A673 (cell line): ENCODE results near the gene PRKAG2.

Experiments
- CTCF ChIP-seq: fragments of 300-800, 200-600 bp; sonication (generic); conservative IDR thresholded peaks from 2 replicates; pipeline ENCODE4 v1.5.1; 2017; ENCODE audit warnings: low read depth, mild to moderate bottlenecking, antibody characterized with exemption, low read length, moderate library complexity, mixed read lengths
- EZH2 ChIP-seq: fragments of 200-600 bp; sonication (generic); IDR thresholded peaks from 2 replicates; pipeline ENCODE4 v1.6.1; 2017; ENCODE audit warnings: borderline replicate concordance, low read depth, mild to moderate bottlenecking, mixed read lengths, antibody characterized with exemption, low read length; ENCODE audit not compliant: poor library complexity, severe bottlenecking

- no peak for TF ChIP-seq CTCF
- TF ChIP-seq EZH2, result no peak
Observed at GRCh38 chr7:151511270-151511669, 365.6 kb downstream of the PRKAG2 start.
